GM21576 (cell line): Measurements from ENCODE around the gene KCTD7.
"Not testable (repeated sequence)": the region's sequence is repeated elsewhere in the genome, so short reads cannot be mapped to it uniquely, and the experiment has no call there.

ENCODE experiments used
- ATAC-seq: cut with Tn5 transposase; IDR thresholded peaks from one replicate; pipeline ENCODE4 v1.9.1; 2021; ENCODE audit warnings: mild to moderate bottlenecking, moderate library complexity; ENCODE audit not compliant: unreplicated experiment

Gene KCTD7

GRCh38 chr7:66615699-66616098, 13.0 kb upstream of the KCTD7 start:
- no peak for ATAC-seq

GRCh38 chr7:66617295-66617694, 11.4 kb upstream of the KCTD7 start:
- ATAC-seq = no peak

- ATAC-seq = not testable (repeated sequence)
Measured at GRCh38 chr7:66619341-66619948, 9.2 kb upstream of the KCTD7 start.

- no peak for ATAC-seq
Measured at GRCh38 chr7:66626331-66626934, 2.2 kb upstream of the KCTD7 start.

- ATAC-seq = no peak
Measured at GRCh38 chr7:66627151-66627681, 1.5 kb upstream of the KCTD7 start.

- ATAC-seq = no peak
Measured at GRCh38 chr7:66627881-66628360, 760 bp upstream of the KCTD7 start.

- no peak for ATAC-seq
Measured at GRCh38 chr7:66629222-66630062, 761 bp downstream of the KCTD7 start.

- no peak for ATAC-seq
Measured at GRCh38 chr7:66630531-66630930, 1.9 kb downstream of the KCTD7 start.

GRCh38 chr7:66631471-66631870, 2.8 kb downstream of the KCTD7 start:
- ATAC-seq = no peak

- no peak for ATAC-seq
Measured at GRCh38 chr7:66634816-66635215, 6.1 kb downstream of the KCTD7 start.

- ATAC-seq = peak; percentile 5
Measured at GRCh38 chr7:66635322-66635981, 6.8 kb downstream of the KCTD7 start.

GRCh38 chr7:66635982-66636546, 7.4 kb downstream of the KCTD7 start:
- ATAC-seq = peak; percentile 48

- ATAC-seq = no peak
Measured at GRCh38 chr7:66638309-66639099, 9.8 kb downstream of the KCTD7 start.

- no peak for ATAC-seq
Measured at GRCh38 chr7:66639773-66640172, 11.1 kb downstream of the KCTD7 start.

GRCh38 chr7:66640802-66641525, 12.3 kb downstream of the KCTD7 start:
- no peak for ATAC-seq

GRCh38 chr7:66641526-66641871, 12.8 kb downstream of the KCTD7 start:
- ATAC-seq = no peak

GRCh38 chr7:66642186-66642585, 13.5 kb downstream of the KCTD7 start:
- no peak for ATAC-seq

GRCh38 chr7:66642932-66643331, 14.3 kb downstream of the KCTD7 start:
- no peak for ATAC-seq

GRCh38 chr7:66643395-66643794, 14.7 kb downstream of the KCTD7 start:
- ATAC-seq = no peak
